A549 (cell line): ENCODE results near the gene BCLAF1. TPM values are rescaled to one million over a fixed set of nuclear protein-coding genes. Genes with fewer than 3 reads are reported as not detected.

Experiments
- ATAC-seq, 2 experiments: fragments of 200-7000 bp in 1 of 2; fragments of >200 bp in 1 of 2; cut with Nextera tagmentation in 1 of 2; cut with Tn5 transposase in 1 of 2; 3 replicates each; pipeline versions ENCODE4 v1.8.0 to v1.9.1; 2018 to 2020; ENCODE audit warnings: mild to moderate bottlenecking in 1 of 2, moderate library complexity in 1 of 2
- CTCF ChIA-PET: fragments of 300-600 bp; sonication (Branson Sonifier 250); formaldehyde crosslinking; extraction: SDS; loops from one replicate; lab custom pipeline; 2021; ENCODE audit warnings: antibody characterized with exemption, inconsistent platforms; lab: Yijun Ruan, JAX
- POLR2A ChIA-PET: fragments of 350-600 bp; formaldehyde crosslinking; extraction: SDS; loops from one replicate; lab custom pipeline; 2021; ENCODE audit warnings: antibody characterized with exemption, inconsistent platforms; lab: Yijun Ruan, JAX
- DNase-seq, 2 experiments: peaks; one replicate each; pipeline versions ENCODE4 v3.0.0 to v3.0.0-alpha.2; 2011 to 2016; ENCODE audit warnings: low read depth in 1 of 2, low spot score in 1 of 2
- FAIRE-seq: peaks from 2 replicates; lab custom pipeline; 2011; peaks lifted over from hg19 to GRCh38; lab: Jason Lieb, UNC
- H3K27ac ChIP-seq, 2 experiments: fragments of >200 bp; sonication (Bioruptor Twin); formaldehyde crosslinking; 3 replicates each; pipeline ENCODE4 v1.5.1; 2016 to 2017
- H3K4me1 ChIP-seq: fragments of >200 bp; sonication (Bioruptor Twin); formaldehyde crosslinking; 3 replicates; pipeline ENCODE4 v1.6.1; 2016
- H3K4me2 ChIP-seq: fragments of >200 bp; sonication (Bioruptor Twin); formaldehyde crosslinking; 3 replicates; pipeline ENCODE4 v1.6.1; 2016
- H3K4me3 ChIP-seq: fragments of >200 bp; sonication (Bioruptor Twin); formaldehyde crosslinking; 3 replicates; pipeline ENCODE4 v1.5.1; 2016
- H3K9me3 ChIP-seq: fragments of >200 bp; sonication (Bioruptor Twin); formaldehyde crosslinking; 3 replicates; pipeline ENCODE4 v1.6.1; 2016
- BHLHE40 ChIP-seq: IDR thresholded peaks from 2 replicates; pipeline ENCODE4 v1.6.1; 2012; ENCODE audit warnings: low read depth, low read length, inconsistent platforms
- CBX2 ChIP-seq: fragments of 200-600 bp; sonication (generic); IDR thresholded peaks from 2 replicates; pipeline ENCODE4 v1.6.1; 2016; ENCODE audit warnings: low read depth, mild to moderate bottlenecking, borderline replicate concordance
- CEBPB ChIP-seq, 2 experiments: fragments of >200 bp in 1 of 2; sonication (Bioruptor Twin) in 1 of 2; formaldehyde crosslinking in 1 of 2; IDR thresholded peaks; 2 replicates each; pipeline ENCODE4 v1.6.1; 2012 to 2016
- EHF ChIP-seq: fragments of 250-450 bp; sonication (Bioruptor Pico); IDR thresholded peaks from 2 replicates; pipeline ENCODE4 v1.5.0; 2020; ENCODE audit warnings: mild to moderate bottlenecking
- EP300 ChIP-seq, 2 experiments: fragments of >200 bp; sonication (Bioruptor Twin); formaldehyde crosslinking; IDR thresholded peaks; 2 replicates in 1 of 2; 3 replicates in 1 of 2; pipeline ENCODE4 v1.6.1; 2016 to 2017
- HEYL ChIP-seq: fragments of 250-450 bp; sonication (Bioruptor Pico); IDR thresholded peaks from 2 replicates; pipeline ENCODE4 v1.8.0; 2021; ENCODE audit warnings: mild to moderate bottlenecking, moderate library complexity
- HMGXB4 ChIP-seq: fragments of 250-450 bp; sonication (Bioruptor Pico); IDR thresholded peaks from 2 replicates; pipeline ENCODE4 v1.5.0; 2021; ENCODE audit warnings: mild to moderate bottlenecking, moderate library complexity, borderline replicate concordance
- HOXB5 ChIP-seq: fragments of 250-450 bp; sonication (Bioruptor Pico); IDR thresholded peaks from 2 replicates; pipeline ENCODE4 v1.5.0; 2020; ENCODE audit warnings: mild to moderate bottlenecking, moderate library complexity
- JUN ChIP-seq, 2 experiments: fragments of >200 bp; sonication (Bioruptor Twin); formaldehyde crosslinking; IDR thresholded peaks; 2 replicates in 1 of 2; 3 replicates in 1 of 2; pipeline ENCODE4 v1.6.1; 2016 to 2017
- MAX ChIP-seq: IDR thresholded peaks from 2 replicates; pipeline ENCODE4 v1.6.1; 2012
- MAZ ChIP-seq: fragments of 150-350 bp; IDR thresholded peaks from 2 replicates; pipeline ENCODE4 v1.6.1; 2014; ENCODE audit warnings: antibody characterized with exemption, low read depth, low read length, borderline replicate concordance
- NFE2L2 ChIP-seq: fragments of 150-350 bp; conservative IDR thresholded peaks from 2 replicates; pipeline ENCODE4 v1.6.1; 2014; ENCODE audit warnings: low read length
- NR3C1 ChIP-seq: fragments of >200 bp; sonication (Bioruptor Twin); formaldehyde crosslinking; IDR thresholded peaks from 3 replicates; pipeline ENCODE4 v1.6.1; 2017
- PBX3 ChIP-seq: IDR thresholded peaks from 2 replicates; pipeline ENCODE4 v1.6.1; 2012
- PHF8 ChIP-seq: fragments of 200-600 bp; sonication (generic); IDR thresholded peaks from 2 replicates; pipeline ENCODE4 v1.6.1; 2016; ENCODE audit warnings: low read depth, mild to moderate bottlenecking, antibody characterized with exemption, moderate library complexity, borderline replicate concordance
- RCOR1 ChIP-seq: fragments of 150-350 bp; IDR thresholded peaks from 2 replicates; pipeline ENCODE4 v1.6.1; 2014; ENCODE audit warnings: antibody characterized with exemption, low read length, low read depth
- RFX5 ChIP-seq: fragments of 450-650 bp; IDR thresholded peaks from 2 replicates; pipeline ENCODE4 v1.7.1; 2014; ENCODE audit warnings: antibody characterized with exemption, mild to moderate bottlenecking, moderate library complexity
- TFCP2L1 ChIP-seq: fragments of 250-450 bp; sonication (Bioruptor Pico); IDR thresholded peaks from 2 replicates; pipeline ENCODE4 v1.5.0; 2021; ENCODE audit warnings: mild to moderate bottlenecking
- ZC3H11A ChIP-seq: fragments of 450-650 bp; IDR thresholded peaks from 2 replicates; pipeline ENCODE4 v1.6.1; 2014; ENCODE audit warnings: antibody characterized with exemption, mild to moderate bottlenecking
- ZNF302 ChIP-seq: fragments of 250-450 bp; sonication (Bioruptor Pico); IDR thresholded peaks from 2 replicates; pipeline ENCODE4 v1.9.0; 2021; ENCODE audit warnings: inconsistent platforms, mild to moderate bottlenecking, moderate library complexity
- ZSCAN20 ChIP-seq: fragments of 250-450 bp; sonication (Bioruptor Pico); IDR thresholded peaks from 2 replicates; pipeline ENCODE4 v1.8.0; 2022; ENCODE audit warnings: mild to moderate bottlenecking, moderate library complexity
- WGBS: methylation state at CpG from one replicate; pipeline ENCODE4 v1.1.6; 2017; ENCODE audit errors: missing lambda C conversion rate; 5-methylcytosine and 5-hydroxymethylcytosine counted together
- polyA plus RNA-seq, 4 experiments: library from polyadenylated mRNA; depleted of rRNA in 3 of 4; stranded (reverse); fragments of >200 nt; fragmentation: RNase III in 1 of 4; extraction: RNeasy Plus Mini Kit Qiagen cat#74134 plus additional on column Dnase treatment in 1 of 4; gene quantifications; 2 replicates in 3 of 4; 3 replicates in 1 of 4; pipeline ENCODE4 v1.2.3, GENCODE V29; 2011 to 2017
- TF ChIP-seq, protein P1 (sequence below): fragments of >200 bp; sonication (Bioruptor Twin); formaldehyde crosslinking; IDR thresholded peaks from 3 replicates; pipeline ENCODE4 v1.5.1; 2016
- TF ChIP-seq, protein P2 (sequence below): fragments of 450-650 bp; IDR thresholded peaks from 2 replicates; pipeline ENCODE4 v1.6.1; 2014; ENCODE audit warnings: antibody characterized with exemption

The BCLAF1 gene
- polyA plus RNA-seq, 2 of the 4 experiments (the other 2 are of a cell fraction): 96.0 to 122 TPM

DNA sequence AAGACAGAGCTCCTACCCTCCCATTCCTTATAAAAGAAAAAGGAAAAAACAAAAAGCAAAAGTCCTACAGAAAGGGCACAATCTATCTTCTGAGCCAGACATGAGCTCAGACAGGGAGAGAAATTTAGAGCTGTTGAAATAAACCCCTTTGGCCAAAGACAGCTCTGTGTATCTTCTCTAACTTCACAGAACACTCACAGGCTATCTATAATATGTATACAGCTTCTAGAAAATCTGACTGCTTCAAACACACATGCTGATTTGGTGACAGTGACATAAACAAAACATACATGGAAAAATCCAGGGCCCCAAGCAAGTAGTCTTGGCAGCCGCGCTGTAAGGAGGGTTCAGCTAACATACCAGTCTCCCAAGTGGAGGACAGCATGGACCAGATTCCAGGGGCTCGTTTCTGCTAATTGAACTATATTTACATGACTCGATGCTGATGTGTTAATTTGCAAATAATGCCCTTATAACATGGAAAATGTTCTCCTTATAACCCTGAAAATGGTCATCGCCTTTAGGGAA is 76.6 kb downstream of the BCLAF1 start:
- no peak for DNase-seq
- CTCF ChIA-PET: interaction anchor here (0.7 to 3.9 kb wide), 2 partner anchors 13 to 345 kb away, joined by 3 to 17 read pairs; no protein-coding TSS in a partner anchor
- 78% methylated on average over 5 of the region's 5 CpGs for whole genome bisulfite sequencing

DNA sequence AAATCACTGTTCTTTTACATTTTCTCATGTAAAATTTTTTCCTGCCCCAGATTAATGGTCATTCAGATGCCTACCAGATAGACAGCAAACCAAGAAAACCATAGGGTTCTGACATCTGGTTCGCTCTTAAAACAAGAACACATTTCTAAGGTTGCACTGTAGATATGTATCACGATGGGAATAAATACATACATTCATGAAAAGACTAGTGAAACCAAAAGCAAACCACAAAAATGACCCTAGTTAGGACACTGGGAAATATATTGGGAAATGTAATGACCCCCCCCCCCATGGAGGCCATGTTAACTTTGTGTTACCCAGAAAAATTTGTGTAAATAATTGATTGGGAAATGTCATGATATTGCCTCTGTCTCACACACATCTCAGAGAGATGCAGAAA is 77.0 kb downstream of the BCLAF1 start:
- POLR2A ChIA-PET: no interaction called here
- no peaks in the 10 kb centered on the region for H3K4me1 ChIP-seq

More for the DNA sequence above, 76.6 kb downstream of the BCLAF1 start:
- no peak overlapping the region for H3K4me2 ChIP-seq
- FAIRE-seq (no peak), ATAC-seq (no peak)
- POLR2A ChIA-PET: no interaction called here
- TF ChIP-seq CEBPB (IDR thresholded peaks at IDR 0.05): no peak
- TF ChIP-seq PHF8: no peak
- TF ChIP-seq, protein P1, sequence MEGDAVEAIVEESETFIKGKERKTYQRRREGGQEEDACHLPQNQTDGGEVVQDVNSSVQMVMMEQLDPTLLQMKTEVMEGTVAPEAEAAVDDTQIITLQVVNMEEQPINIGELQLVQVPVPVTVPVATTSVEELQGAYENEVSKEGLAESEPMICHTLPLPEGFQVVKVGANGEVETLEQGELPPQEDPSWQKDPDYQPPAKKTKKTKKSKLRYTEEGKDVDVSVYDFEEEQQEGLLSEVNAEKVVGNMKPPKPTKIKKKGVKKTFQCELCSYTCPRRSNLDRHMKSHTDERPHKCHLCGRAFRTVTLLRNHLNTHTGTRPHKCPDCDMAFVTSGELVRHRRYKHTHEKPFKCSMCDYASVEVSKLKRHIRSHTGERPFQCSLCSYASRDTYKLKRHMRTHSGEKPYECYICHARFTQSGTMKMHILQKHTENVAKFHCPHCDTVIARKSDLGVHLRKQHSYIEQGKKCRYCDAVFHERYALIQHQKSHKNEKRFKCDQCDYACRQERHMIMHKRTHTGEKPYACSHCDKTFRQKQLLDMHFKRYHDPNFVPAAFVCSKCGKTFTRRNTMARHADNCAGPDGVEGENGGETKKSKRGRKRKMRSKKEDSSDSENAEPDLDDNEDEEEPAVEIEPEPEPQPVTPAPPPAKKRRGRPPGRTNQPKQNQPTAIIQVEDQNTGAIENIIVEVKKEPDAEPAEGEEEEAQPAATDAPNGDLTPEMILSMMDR: no peak
- no peak for TF ChIP-seq ZC3H11A
- no peak for TF ChIP-seq MAX
- no peak for TF ChIP-seq HOXB5
- TF ChIP-seq HMGXB4 (CRISPR knock-in tag): no peak
- TF ChIP-seq PBX3: no peak
- no peak for TF ChIP-seq ZSCAN20 (CRISPR knock-in tag)
- no peak for TF ChIP-seq BHLHE40
- H3K4me3 ChIP-seq: no peak overlapping the region
- H3K27ac ChIP-seq: no peak overlapping the region
- H3K4me1 ChIP-seq: no peaks in the 10 kb centered on the region
- H3K9me3 ChIP-seq: no peaks in the 10 kb centered on the region

More for the DNA sequence above, 77.0 kb downstream of the BCLAF1 start:
- Histone ChIP-seq H3K9me3 (no peaks in the 10 kb centered on the region), H3K27ac (no peak overlapping the region), H3K4me2 (no peak overlapping the region), H3K4me3 (no peak overlapping the region)
- CTCF ChIA-PET: interaction anchor here (0.7 to 3.9 kb wide), 2 partner anchors 14 to 345 kb away, joined by 3 to 17 read pairs; no protein-coding TSS in a partner anchor
- DNase-seq: no peak
- FAIRE-seq: no peak
- TF ChIP-seq RCOR1 (no peak), TFCP2L1 (CRISPR knock-in tag) (no peak), NR3C1 (no peak), ZNF302 (CRISPR knock-in tag) (no peak), MAX (no peak), JUN (IDR thresholded peaks at IDR 0.05) (no peak), CBX2 (no peak), MAZ (no peak), EHF (CRISPR knock-in tag) (no peak), RFX5 (no peak), EP300 (IDR thresholded peaks at IDR 0.05) (no peak), NFE2L2 (no peak), HEYL (CRISPR knock-in tag) (no peak)
- TF ChIP-seq, protein P2, sequence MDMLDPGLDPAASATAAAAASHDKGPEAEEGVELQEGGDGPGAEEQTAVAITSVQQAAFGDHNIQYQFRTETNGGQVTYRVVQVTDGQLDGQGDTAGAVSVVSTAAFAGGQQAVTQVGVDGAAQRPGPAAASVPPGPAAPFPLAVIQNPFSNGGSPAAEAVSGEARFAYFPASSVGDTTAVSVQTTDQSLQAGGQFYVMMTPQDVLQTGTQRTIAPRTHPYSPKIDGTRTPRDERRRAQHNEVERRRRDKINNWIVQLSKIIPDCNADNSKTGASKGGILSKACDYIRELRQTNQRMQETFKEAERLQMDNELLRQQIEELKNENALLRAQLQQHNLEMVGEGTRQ: no peak
- no peak for ATAC-seq
- WGBS: 89% methylated on average over 2 of the region's 2 CpGs
